SU-DHL-6 (cell line): ENCODE results near the gene MPZL1.

Experiments used
- H2AFZ ChIP-seq: fragments of 200-600 bp; sonication (generic); 2 replicates; pipeline ENCODE4 v1.6.1; 2014; ENCODE audit warnings: low read depth, mild to moderate bottlenecking, moderate library complexity, mixed read lengths, antibody characterized with exemption, low read length; ENCODE audit not compliant: severe bottlenecking
- H3F3A ChIP-seq: fragments of 200-600 bp; shearing (Covaris generic); 2 replicates; pipeline ENCODE4 v1.6.0; 2016; ENCODE audit warnings: antibody characterized with exemption, mild to moderate bottlenecking; ENCODE audit not compliant: insufficient read depth
- H3K27ac ChIP-seq: fragments of 200-600 bp; sonication (generic); 2 replicates; pipeline ENCODE4 v1.5.1; 2016; ENCODE audit warnings: low read depth, mild to moderate bottlenecking, low read length, moderate library complexity, mixed read lengths
- H3K27me3 ChIP-seq: fragments of 200-600 bp; sonication (generic), shearing (Covaris generic); 2 replicates; pipeline ENCODE4 v1.6.0; 2014; ENCODE audit warnings: mild to moderate bottlenecking, low read length
- H3K36me3 ChIP-seq: fragments of 200-600 bp; sonication (generic); 2 replicates; pipeline ENCODE4 v1.6.1; 2014; ENCODE audit warnings: mild to moderate bottlenecking, low read length, mixed read lengths
- H3K4me2 ChIP-seq: fragments of 300-600, 200-600 bp; shearing (Covaris generic), sonication (generic); 2 replicates; pipeline ENCODE4 v1.6.0; 2014; ENCODE audit warnings: low read length, low read depth, mild to moderate bottlenecking; ENCODE audit not compliant: poor library complexity, severe bottlenecking
- H3K4me3 ChIP-seq: fragments of 200-600 bp; sonication (generic); 2 replicates; pipeline ENCODE4 v1.5.1; 2014; ENCODE audit warnings: antibody characterized with exemption, low read length, mild to moderate bottlenecking, mixed read lengths; ENCODE audit not compliant: insufficient read depth, poor library complexity, severe bottlenecking
- H3K79me2 ChIP-seq: fragments of 200-600 bp; sonication (generic); 2 replicates; pipeline ENCODE4 v1.6.1; 2014; ENCODE audit warnings: mild to moderate bottlenecking, low read length, moderate library complexity; ENCODE audit not compliant: insufficient read depth
- H3K9ac ChIP-seq: fragments of 200-600 bp; sonication (generic); 2 replicates; pipeline ENCODE4 v1.7.0; 2014; ENCODE audit warnings: mild to moderate bottlenecking, low read length
- H3K9me2 ChIP-seq: fragments of 200-600 bp; sonication (generic); replicated peaks from 2 replicates; pipeline ENCODE4 v1.6.1; 2014; ENCODE audit warnings: low read length; ENCODE audit not compliant: insufficient read depth
- H3K9me3 ChIP-seq: fragments of 200-600 bp; sonication (generic); 2 replicates; pipeline ENCODE4 v1.6.1; 2014; ENCODE audit warnings: low read length, mixed read lengths; ENCODE audit not compliant: insufficient read depth
- H4K20me1 ChIP-seq: fragments of 200-600 bp; sonication (generic); 2 replicates; pipeline ENCODE4 v1.6.1; 2014; ENCODE audit warnings: low read depth, mild to moderate bottlenecking, antibody characterized with exemption, low read length, moderate library complexity, mixed read lengths
- CTCF ChIP-seq: fragments of 200-600 bp; sonication (generic); IDR thresholded peaks from one replicate; pipeline ENCODE4 v1.5.1; 2017; ENCODE audit warnings: antibody characterized with exemption, mild to moderate bottlenecking, low read length, moderate library complexity; ENCODE audit not compliant: insufficient read depth, poor library complexity, severe bottlenecking
- EZH2phosphoT487 ChIP-seq: fragments of 200-600 bp; sonication (generic), shearing (Covaris generic); conservative IDR thresholded peaks from 2 replicates; pipeline ENCODE4 v1.6.1; 2018; ENCODE audit warnings: mild to moderate bottlenecking, antibody characterized with exemption, low read length, moderate library complexity, mixed read lengths

MPZL1 gene

GRCh38 chr1:167694691-167695090 lies 27.1 kb upstream of the MPZL1 start:
- Histone ChIP-seq H4K20me1 (no peaks in the 10 kb centered on the region), H3K9me2 (no peaks in the 10 kb centered on the region), H3K4me2 (no peak overlapping the region), H3K36me3 (no peaks in the 10 kb centered on the region; the same call in 1 of the 2 replicates), H2AFZ (no peak overlapping the region), H3K9ac (no peak overlapping the region), H3K27ac (no peak overlapping the region), H3F3A (no peaks in the 10 kb centered on the region), H3K27me3 (no peaks in the 10 kb centered on the region), H3K4me3 (no peak overlapping the region), H3K79me2 (no peaks in the 10 kb centered on the region), H3K9me3 (no peaks in the 10 kb centered on the region)
- no peak for TF ChIP-seq CTCF
- TF ChIP-seq EZH2phosphoT487 = no peak

GRCh38 chr1:167695147-167695546 lies 26.6 kb upstream of the MPZL1 start:
- H3K27me3 ChIP-seq = no peaks in the 10 kb centered on the region
- no peak overlapping the region for H3K4me2 ChIP-seq
- H3K27ac ChIP-seq = no peak overlapping the region
- H4K20me1 ChIP-seq = no peaks in the 10 kb centered on the region
- no peaks in the 10 kb centered on the region for H3F3A ChIP-seq
- H3K9me2 ChIP-seq = no peaks in the 10 kb centered on the region
- no peak overlapping the region for H3K4me3 ChIP-seq
- no peaks in the 10 kb centered on the region for H3K79me2 ChIP-seq
- no peaks in the 10 kb centered on the region for H3K9me3 ChIP-seq
- TF ChIP-seq EZH2phosphoT487 = no peak
- TF ChIP-seq CTCF = no peak
- no peaks in the 10 kb centered on the region; the same call in 1 of the 2 replicates for H3K36me3 ChIP-seq
- no peak overlapping the region for H2AFZ ChIP-seq
- H3K9ac ChIP-seq = no peak overlapping the region

GRCh38 chr1:167695756-167696561 lies 25.8 kb upstream of the MPZL1 start:
- Histone ChIP-seq H3F3A (no peaks in the 10 kb centered on the region), H3K9me2 (no peaks in the 10 kb centered on the region), H3K36me3 (no peaks in the 10 kb centered on the region; the same call in 1 of the 2 replicates), H3K27me3 (no peaks in the 10 kb centered on the region), H2AFZ (no peak overlapping the region), H3K4me2 (no peak overlapping the region), H3K4me3 (no peak overlapping the region), H3K79me2 (no peaks in the 10 kb centered on the region), H3K9me3 (no peaks in the 10 kb centered on the region), H3K27ac (no peak overlapping the region), H3K9ac (no peak overlapping the region), H4K20me1 (no peaks in the 10 kb centered on the region)
- TF ChIP-seq CTCF (no peak), EZH2phosphoT487 (no peak)
